CD4-positive, alpha-beta T cell (primary cell): Measurements from ENCODE around the gene TLR6. TPM values are rescaled to one million over a fixed set of nuclear protein-coding genes. Genes with fewer than 3 reads are reported as not detected.

Experiments used
- ATAC-seq: fragments of 200-7000 bp; cut with Tn5 transposase; one replicate; pipeline ENCODE4 v1.10.0; 2022; ENCODE audit warnings: mild to moderate bottlenecking; ENCODE audit not compliant: poor library complexity
- CTCF ChIA-PET: fragments of 350-600 bp; sonication (Branson Sonifier 250); formaldehyde crosslinking; loops from one replicate; lab custom pipeline; 2021; ENCODE audit warnings: antibody characterized with exemption, inconsistent platforms; lab: Charles Lee
- POLR2A ChIA-PET: fragments of 350-600 bp; sonication (Branson Sonifier 250); formaldehyde crosslinking; loops from one replicate; lab custom pipeline; 2021; ENCODE audit warnings: antibody characterized with exemption, inconsistent platforms; lab: Charles Lee
- DNase-seq, 14 experiments: peaks; one replicate each; pipeline ENCODE4 v3.0.0-alpha.2; 2013 to 2020; ENCODE audit warnings: mixed read lengths in 2 of 14
- H3K27ac ChIP-seq, 2 donors: one replicate each; pipeline versions ENCODE4 v1.5.1 to v1.7.0; 2013; ENCODE audit warnings: low read length in 2 of 2, low read depth in 1 of 2, mild to moderate bottlenecking in 1 of 2
- H3K27me3 ChIP-seq, 2 experiments: 1 replicate in 1 of 2; 2 replicates in 1 of 2; pipeline versions ENCODE4 v1.6.1 to v1.7.0; 2013; ENCODE audit warnings: low read length in 2 of 2, control low read depth in 1 of 2, mild to moderate bottlenecking in 1 of 2, moderate library complexity in 1 of 2; ENCODE audit not compliant: insufficient read depth in 2 of 2, control insufficient read depth in 1 of 2
- H3K36me3 ChIP-seq: one replicate; pipeline ENCODE4 v1.6.1; 2013; ENCODE audit warnings: low read length, control low read depth; ENCODE audit not compliant: insufficient read depth
- H3K4me1 ChIP-seq: one replicate; pipeline ENCODE4 v1.6.1; 2013; ENCODE audit warnings: low read length, control low read depth; ENCODE audit not compliant: insufficient read depth
- H3K4me3 ChIP-seq: one replicate; pipeline ENCODE4 v1.5.1; 2013; ENCODE audit warnings: mild to moderate bottlenecking, low read length, moderate library complexity
- H3K9me3 ChIP-seq, 2 experiments: 1 replicate in 1 of 2; 2 replicates in 1 of 2; pipeline versions ENCODE4 v1.6.1 to v1.7.0; 2013; ENCODE audit warnings: low read length in 2 of 2, mild to moderate bottlenecking in 2 of 2, control low read depth in 1 of 2, moderate library complexity in 1 of 2; ENCODE audit not compliant: control insufficient read depth in 1 of 2, insufficient read depth in 1 of 2
- H3K27ac Mint-ChIP-seq: one replicate; pipeline ENCODE4 v1.8.0; 2020; ENCODE audit warnings: mixed read lengths
- H3K27me3 Mint-ChIP-seq: one replicate; pipeline ENCODE4 v1.8.0; 2021; ENCODE audit warnings: mixed read lengths
- H3K36me3 Mint-ChIP-seq: one replicate; pipeline ENCODE4 v1.8.0; 2021; ENCODE audit warnings: low read depth, mixed read lengths
- H3K4me1 Mint-ChIP-seq: one replicate; pipeline ENCODE4 v1.8.0; 2021; ENCODE audit warnings: low read depth, mixed read lengths
- H3K4me3 Mint-ChIP-seq: one replicate; pipeline ENCODE4 v1.8.0; 2020; ENCODE audit warnings: mild to moderate bottlenecking, mixed read lengths
- H3K9me3 Mint-ChIP-seq: one replicate; pipeline ENCODE4 v1.8.0; 2020; ENCODE audit warnings: mixed read lengths
- CTCF ChIP-seq: fragments of 200-600 bp; IDR thresholded peaks from one replicate; pipeline ENCODE4 v1.8.0; 2022; ENCODE audit warnings: antibody characterized with exemption, mild to moderate bottlenecking
- intact Hi-C, 2 experiments: fragments of 100-400 bp; cut with DNase I in 1 of 2; cut with micrococcal nuclease in 1 of 2; formaldehyde crosslinking; loops; one replicate each; pipeline versions ENCODE4 v1.15.1 to v1.9.0; 2023 to 2025; cut with DNase I, micrococcal nuclease
- total RNA-seq, 174 experiments: library from RNA in 2 of 174; stranded (reverse) in 2 of 174; gene quantifications; one replicate each; pipeline ENCODE4 v1.2.3 and lab custom pipeline; 2021 to 2026

Gene TLR6
- total RNA-seq, 2 experiments from 2014 or later: 0.69 to 1.3 TPM

- ATAC-seq: no peak
- POLR2A ChIA-PET: no interaction called here
- Histone ChIP-seq H3K4me1 (peaks cover 2% of the 10 kb centered on the region), H3K36me3 (no peaks in the 10 kb centered on the region), H3K4me3 (no peak overlapping the region), H3K27ac (no peak overlapping the region), H3K27me3 (no peaks in the 10 kb centered on the region), H3K9me3 (peaks cover 4 to 17% of the 10 kb centered on the region in 2 experiments)
- no peak for DNase-seq
- Mint-ChIP-seq H3K4me3 (peak overlapping the region; percentile 5), H3K9me3 (peaks cover 9% of the 10 kb centered on the region), H3K36me3 (peaks cover 13% of the 10 kb centered on the region), H3K27me3 (no peaks in the 10 kb centered on the region), H3K27ac (no peak overlapping the region), H3K4me1 (peaks cover 19% of the 10 kb centered on the region)
- intact Hi-C loops: no loop called here
- no peak for TF ChIP-seq CTCF
- CTCF ChIA-PET: no interaction called here
Observed at GRCh38 chr4:38837334-38837733, 19.3 kb downstream of the TLR6 start.

GRCh38 chr4:38834570-38834969 is 22.0 kb downstream of the TLR6 start:
- Histone ChIP-seq H3K4me1 (peaks cover 2% of the 10 kb centered on the region), H3K9me3 (peaks cover 4 to 17% of the 10 kb centered on the region in 2 experiments), H3K4me3 (no peak overlapping the region), H3K36me3 (no peaks in the 10 kb centered on the region), H3K27ac (no peak overlapping the region), H3K27me3 (no peaks in the 10 kb centered on the region)
- H3K9me3 Mint-ChIP-seq: peaks cover 12% of the 10 kb centered on the region
- H3K27me3 Mint-ChIP-seq: no peaks in the 10 kb centered on the region
- H3K27ac Mint-ChIP-seq: no peak overlapping the region
- DNase-seq (no peak), ATAC-seq (no peak)
- ChIA-PET CTCF (no interaction called here), POLR2A (no interaction called here)
- H3K4me3 Mint-ChIP-seq: no peak overlapping the region
- peaks cover 19% of the 10 kb centered on the region for H3K4me1 Mint-ChIP-seq
- no peak for TF ChIP-seq CTCF
- H3K36me3 Mint-ChIP-seq: peaks cover 13% of the 10 kb centered on the region
- intact Hi-C loops: no loop called here

- DNase-seq (no peak), ATAC-seq (no peak)
- no peak for TF ChIP-seq CTCF
- intact Hi-C loops: no loop called here
- H3K4me1 Mint-ChIP-seq: peaks cover 11% of the 10 kb centered on the region
- peaks cover 12% of the 10 kb centered on the region for H3K9me3 Mint-ChIP-seq
- no peak overlapping the region for H3K4me3 ChIP-seq
- H3K36me3 ChIP-seq: no peaks in the 10 kb centered on the region
- no peaks in the 10 kb centered on the region for H3K27me3 Mint-ChIP-seq
- CTCF ChIA-PET: no interaction called here
- no peaks in the 10 kb centered on the region for H3K4me1 ChIP-seq
- H3K27ac ChIP-seq: no peak overlapping the region
- H3K36me3 Mint-ChIP-seq: peaks cover 13% of the 10 kb centered on the region
- H3K4me3 Mint-ChIP-seq: no peak overlapping the region
- no peak overlapping the region for H3K27ac Mint-ChIP-seq
- POLR2A ChIA-PET: no interaction called here
- H3K27me3 ChIP-seq: no peaks in the 10 kb centered on the region
- peaks cover 4 to 17% of the 10 kb centered on the region in 2 experiments for H3K9me3 ChIP-seq
Observed at GRCh38 chr4:38832624-38833528, 23.7 kb downstream of the TLR6 start.
